ENCODE results near the gene LRCH3.
"Not testable (repeated sequence)": the region's sequence is repeated elsewhere in the genome, so short reads cannot be mapped to it uniquely, and the experiment has no call there.

LRCH3 gene

DNA sequence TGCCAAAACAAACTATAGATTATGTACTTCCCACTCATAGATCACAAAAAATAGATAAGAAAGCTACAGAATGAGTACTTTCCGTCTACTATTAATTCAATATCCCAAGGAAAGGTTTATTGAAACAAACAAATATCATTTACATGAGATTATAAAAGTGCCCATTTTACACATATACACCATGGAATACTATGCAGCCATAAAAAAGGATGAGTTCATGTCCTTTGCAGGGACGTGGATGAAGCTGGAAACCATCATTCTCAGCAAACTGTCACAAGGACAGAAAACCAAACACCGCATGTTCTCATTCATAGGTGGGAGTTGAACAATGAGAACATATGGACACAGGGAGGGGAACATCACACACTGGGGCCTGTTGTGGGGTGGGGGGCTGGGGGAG, 136.5 kb downstream of the LRCH3 start:
- not testable (repeated sequence) for DNase-seq (ENCODE audit: low read depth)

DNA sequence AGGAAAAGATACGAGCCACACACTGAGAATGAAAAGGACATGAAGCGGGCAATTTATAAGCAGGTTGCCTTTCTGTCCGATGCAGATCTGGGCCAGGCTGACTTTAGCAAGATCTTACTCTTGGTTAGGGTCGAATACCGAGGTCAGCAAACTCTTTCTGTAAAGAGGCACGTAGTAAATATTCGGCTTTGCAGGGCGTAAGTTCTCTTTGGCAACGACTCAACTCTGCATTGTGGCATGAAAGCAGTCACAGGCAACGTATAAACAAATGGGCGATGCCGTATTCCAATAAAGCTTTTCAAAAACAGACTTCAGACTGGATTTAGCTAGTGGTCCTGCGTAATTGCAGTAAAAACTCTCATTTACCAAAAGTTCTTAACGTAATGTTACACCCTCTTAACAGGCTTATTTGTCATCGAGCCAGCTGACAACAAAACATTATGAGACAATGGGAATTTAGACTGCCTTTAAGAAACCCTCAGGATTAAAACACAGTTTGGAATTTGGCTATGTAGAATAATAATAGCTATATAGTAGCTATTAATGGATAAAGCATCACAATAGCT, 145.8 kb downstream of the LRCH3 start:
- DNase-seq (ENCODE audit: low read depth): no peak

All from stromal cell of bone marrow (primary cell).